ENCODE results near the gene DDB1. TPM values are rescaled to one million over a fixed set of nuclear protein-coding genes. Genes with fewer than 3 reads are reported as not detected.
"Not testable (repeated sequence)": the region's sequence is repeated elsewhere in the genome, so short reads cannot be mapped to it uniquely, and the experiment has no call there.

The DDB1 gene
- total RNA-seq, 1 donor from 2014 or later: 165 TPM

DNA sequence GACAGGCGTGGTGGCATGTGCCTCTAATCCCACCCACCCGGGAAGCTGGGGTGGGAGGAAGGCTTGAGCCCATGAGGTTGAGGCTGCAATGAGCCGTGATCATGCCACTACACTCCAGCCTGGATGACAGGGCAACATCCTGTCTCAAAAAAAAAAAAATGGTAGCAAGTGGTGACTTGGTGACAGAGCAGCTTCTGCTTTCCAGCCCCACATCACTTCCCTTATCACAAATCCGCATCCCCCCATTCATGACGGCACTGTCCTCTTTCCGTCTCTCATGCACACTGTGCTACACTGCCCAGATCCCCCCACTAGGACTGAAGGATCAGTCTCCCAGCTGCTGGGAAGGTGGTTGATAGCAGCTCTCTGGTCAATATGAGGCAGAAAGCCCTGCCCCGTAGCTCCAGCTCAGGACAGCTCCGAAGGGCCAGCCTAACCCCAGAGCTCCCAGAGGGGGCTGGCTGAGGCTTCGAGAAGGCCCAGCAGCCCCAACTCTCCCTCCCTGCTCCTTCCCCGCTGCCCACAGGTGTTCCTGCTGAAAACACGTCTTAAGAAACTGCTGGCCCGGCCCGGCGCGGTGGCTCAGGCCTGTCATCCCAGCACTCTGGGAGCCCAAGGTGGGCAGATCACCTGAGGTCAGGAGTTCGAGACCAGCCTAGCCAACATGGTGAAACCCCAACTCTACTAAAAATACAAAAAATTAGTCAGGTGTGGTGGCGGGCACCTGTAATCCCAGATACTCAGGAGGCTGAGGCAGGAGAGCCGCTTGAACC lies 76.0 kb downstream of the DDB1 start:
- Histone ChIP-seq H3K27me3 (ENCODE audit: control insufficient read depth, insufficient read depth, low read length) (no peaks in the 10 kb centered on the region), H3K36me3 (ENCODE audit: control insufficient read depth, insufficient read depth, low read length) (no peaks in the 10 kb centered on the region), H3K4me3 (ENCODE audit: low read depth, low read length) (no peak overlapping the region)
- TF ChIP-seq, protein P1, sequence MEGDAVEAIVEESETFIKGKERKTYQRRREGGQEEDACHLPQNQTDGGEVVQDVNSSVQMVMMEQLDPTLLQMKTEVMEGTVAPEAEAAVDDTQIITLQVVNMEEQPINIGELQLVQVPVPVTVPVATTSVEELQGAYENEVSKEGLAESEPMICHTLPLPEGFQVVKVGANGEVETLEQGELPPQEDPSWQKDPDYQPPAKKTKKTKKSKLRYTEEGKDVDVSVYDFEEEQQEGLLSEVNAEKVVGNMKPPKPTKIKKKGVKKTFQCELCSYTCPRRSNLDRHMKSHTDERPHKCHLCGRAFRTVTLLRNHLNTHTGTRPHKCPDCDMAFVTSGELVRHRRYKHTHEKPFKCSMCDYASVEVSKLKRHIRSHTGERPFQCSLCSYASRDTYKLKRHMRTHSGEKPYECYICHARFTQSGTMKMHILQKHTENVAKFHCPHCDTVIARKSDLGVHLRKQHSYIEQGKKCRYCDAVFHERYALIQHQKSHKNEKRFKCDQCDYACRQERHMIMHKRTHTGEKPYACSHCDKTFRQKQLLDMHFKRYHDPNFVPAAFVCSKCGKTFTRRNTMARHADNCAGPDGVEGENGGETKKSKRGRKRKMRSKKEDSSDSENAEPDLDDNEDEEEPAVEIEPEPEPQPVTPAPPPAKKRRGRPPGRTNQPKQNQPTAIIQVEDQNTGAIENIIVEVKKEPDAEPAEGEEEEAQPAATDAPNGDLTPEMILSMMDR (IDR thresholded peaks at IDR 0.05; ENCODE audit: insufficient read depth, low read length, poor library complexity, severe bottlenecking): no peak
- no peak for DNase-seq (ENCODE audit: low read depth)

DNA sequence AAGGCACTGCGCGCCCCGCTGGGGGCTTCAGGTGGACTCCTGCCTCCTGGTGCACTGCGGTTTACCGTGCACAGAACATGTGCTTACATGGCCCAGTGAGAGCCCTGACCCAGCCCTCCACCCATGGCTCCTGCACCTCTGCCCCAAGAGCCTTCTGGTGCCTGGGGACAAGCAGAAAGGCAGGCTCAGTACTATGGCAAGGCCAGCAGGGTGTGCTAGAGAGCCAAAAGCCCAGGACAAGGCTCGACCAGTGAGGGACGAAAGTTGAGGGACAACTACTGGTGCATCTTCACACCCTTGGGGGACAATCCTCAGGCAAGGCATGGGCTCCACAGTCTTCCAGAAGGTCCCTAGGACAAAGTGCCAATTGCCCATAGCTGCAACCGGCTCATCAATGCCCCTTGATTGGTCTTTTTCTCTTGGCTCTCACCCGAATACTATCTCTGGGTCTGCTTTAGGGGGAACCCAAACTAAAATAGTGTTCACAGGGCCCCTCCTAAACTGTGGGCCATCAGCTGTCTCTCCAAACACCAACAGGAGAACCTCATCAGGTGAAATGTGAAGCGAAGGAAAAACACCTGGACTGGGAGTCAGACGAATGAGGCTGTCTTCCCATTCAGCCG lies 78.4 kb downstream of the DDB1 start:
- H3K4me3 ChIP-seq (ENCODE audit: low read depth, low read length): no peak overlapping the region
- TF ChIP-seq, protein P1 (IDR thresholded peaks at IDR 0.05; ENCODE audit: insufficient read depth, low read length, poor library complexity, severe bottlenecking): peak; percentile 96
- H3K36me3 ChIP-seq (ENCODE audit: control insufficient read depth, insufficient read depth, low read length): no peaks in the 10 kb centered on the region
- DNase-seq (ENCODE audit: low read depth): peak; percentile 9
- no peaks in the 10 kb centered on the region for H3K27me3 ChIP-seq (ENCODE audit: control insufficient read depth, insufficient read depth, low read length)

DNA sequence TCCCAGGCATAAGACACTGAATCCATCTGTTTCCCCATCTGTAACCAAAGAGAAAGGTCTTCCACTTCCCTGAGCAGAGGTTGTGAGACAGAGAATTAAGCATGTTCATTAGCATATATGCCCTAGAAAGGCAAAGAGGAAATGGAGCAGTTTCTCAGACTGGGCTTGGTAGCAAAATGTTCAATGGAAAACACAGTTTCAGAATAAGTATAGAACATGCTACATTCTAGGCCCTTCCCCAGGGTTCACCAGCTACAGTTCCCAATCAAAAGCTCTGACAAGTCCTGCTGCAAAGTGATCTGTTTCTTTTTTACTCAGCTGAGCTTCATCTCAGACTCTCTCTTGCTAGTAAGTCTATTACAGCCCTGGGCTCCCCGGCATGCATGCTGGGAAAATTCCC lies 80.6 kb downstream of the DDB1 start:
- not testable (repeated sequence) for H3K27me3 ChIP-seq (ENCODE audit: control insufficient read depth, insufficient read depth, low read length); DNase-seq (ENCODE audit: low read depth); H3K4me3 ChIP-seq (ENCODE audit: low read depth, low read length); H3K36me3 ChIP-seq (ENCODE audit: control insufficient read depth, insufficient read depth, low read length)

DNA sequence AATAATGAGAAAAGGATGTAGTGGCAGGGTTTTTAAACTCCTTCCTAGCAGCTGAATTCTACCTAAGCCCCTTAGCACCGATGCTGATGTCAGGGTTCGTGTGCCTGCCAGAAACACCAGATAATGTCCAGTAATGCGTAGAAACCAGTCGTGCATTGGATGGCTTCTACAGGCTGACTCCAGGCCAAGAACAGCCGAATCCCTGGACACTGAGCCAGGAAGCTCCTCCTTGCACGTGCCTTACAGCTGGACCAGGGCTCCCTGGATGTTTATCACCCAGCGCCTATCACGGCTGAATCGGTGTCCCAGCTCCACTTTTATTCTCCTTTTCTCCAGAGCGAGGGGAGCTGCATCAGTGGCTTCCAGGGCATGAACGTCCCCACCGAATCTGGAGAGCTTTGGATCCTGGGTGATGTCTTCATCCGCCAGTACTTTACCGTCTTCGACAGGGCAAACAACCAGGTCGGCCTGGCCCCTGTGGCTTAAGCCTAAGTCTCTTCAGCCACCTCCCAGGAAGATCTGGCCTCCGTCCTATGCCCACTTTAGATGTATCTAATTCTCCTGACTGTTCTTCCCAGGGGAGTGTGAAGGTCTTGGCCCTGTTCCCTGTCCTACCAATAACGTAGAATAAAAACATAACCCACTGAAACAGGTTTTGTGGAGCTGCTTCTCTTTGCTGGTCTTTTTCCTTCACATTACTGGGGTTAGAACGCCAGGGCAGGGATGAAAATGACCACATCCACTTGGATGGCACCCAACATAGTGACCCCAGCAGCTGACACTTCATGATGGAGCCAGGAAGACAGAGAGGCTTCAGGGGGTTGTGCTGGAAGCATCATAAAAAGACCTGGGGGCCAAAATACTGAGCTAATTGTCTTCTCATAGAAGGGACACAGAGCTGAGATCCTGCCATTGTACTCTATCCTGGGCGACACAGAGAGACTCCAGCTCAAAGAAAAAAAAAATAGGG lies 81.8 kb downstream of the DDB1 start:
- not testable (repeated sequence) for H3K4me3 ChIP-seq (ENCODE audit: low read depth, low read length); H3K36me3 ChIP-seq (ENCODE audit: control insufficient read depth, insufficient read depth, low read length); H3K27me3 ChIP-seq (ENCODE audit: control insufficient read depth, insufficient read depth, low read length); DNase-seq (ENCODE audit: low read depth)

Other genes starting within 250 kb of the DDB1 start
- gene CD5, start 230.6 kb downstream of the DDB1 start, total RNA-seq: not detected in 2 replicates
- gene VPS37C, start 171.7 kb downstream of the DDB1 start, total RNA-seq: 24.4 and 27.8 TPM in 2 replicates
- not detected in 2 replicates for gene PGA3, start 129.6 kb downstream of the DDB1 start, total RNA-seq
- not detected in 2 replicates for gene PGA4, start 110.8 kb downstream of the DDB1 start, total RNA-seq
- not detected in 2 replicates for gene PGA5, start 91.9 kb downstream of the DDB1 start, total RNA-seq
- 4.2 and 8.3 TPM in 2 replicates for gene VWCE, start 37.8 kb downstream of the DDB1 start, total RNA-seq
- 35.2 and 58.8 TPM in 2 replicates for gene TKFC, start 123 bp upstream of the DDB1 start, total RNA-seq
- gene CYB561A3, start 28.8 kb upstream of the DDB1 start, total RNA-seq: 30.2 and 39.0 TPM in 2 replicates
- gene TMEM138, start 29.3 kb upstream of the DDB1 start, total RNA-seq: 28.0 and 38.8 TPM in 2 replicates
- 15.9 and 18.3 TPM in 2 replicates for gene TMEM216, start 59.5 kb upstream of the DDB1 start, total RNA-seq
- gene CPSF7, start 96.9 kb upstream of the DDB1 start, total RNA-seq: 47.5 and 53.9 TPM in 2 replicates
- gene SDHAF2, start 97.0 kb upstream of the DDB1 start, total RNA-seq: 32.6 and 35.5 TPM in 2 replicates
- 0.25 TPM in 1 of 2 replicates, not detected in the other for gene LRRC10B, start 175.6 kb upstream of the DDB1 start, total RNA-seq
- 12.7 and 15.9 TPM in 2 replicates for gene SYT7, start 248.0 kb upstream of the DDB1 start, total RNA-seq

Data from kidney epithelial cell (primary cell).